Stimulated activated effector memory CD8-positive, alpha-beta T cell treated with anti-CD3 and anti-CD28 coated beads, Interleukin-12 subunit alpha, Interleukin-12 subunit beta, amount 100 ng/mL, for 72 hours (primary cell): ENCODE data around the gene IL20RB.
"Not testable (repeated sequence)": the region's sequence is repeated elsewhere in the genome, so short reads cannot be mapped to it uniquely, and the experiment has no call there.

Source experiments
- ATAC-seq: fragments of 150-1000 bp; cut with Tn5 transposase; 2 replicates; pipeline ENCODE4 v1.10.0; 2021
- DNase-seq, 2 donors: peaks; one replicate each; pipeline ENCODE4 v3.0.0; 2021 to 2022; ENCODE audit warnings: low spot score in 2 of 2
- H3K27ac Mint-ChIP-seq: one replicate; pipeline ENCODE4 v1.8.0; 2022; ENCODE audit warnings: mild to moderate bottlenecking, mixed read lengths
- H3K36me3 Mint-ChIP-seq: one replicate; pipeline ENCODE4 v1.8.0; 2022; ENCODE audit warnings: mild to moderate bottlenecking, mixed read lengths
- H3K4me1 Mint-ChIP-seq: one replicate; pipeline ENCODE4 v1.8.0; 2022; ENCODE audit warnings: mixed read lengths
- H3K4me3 Mint-ChIP-seq: one replicate; pipeline ENCODE4 v1.8.0; 2022; ENCODE audit warnings: mild to moderate bottlenecking, mixed read lengths
- H3K9me3 Mint-ChIP-seq: one replicate; pipeline ENCODE4 v1.8.0; 2022; ENCODE audit warnings: mixed read lengths

Gene IL20RB

GRCh38 chr3:136956971-136957370 lies 812 bp upstream of the IL20RB start:
- Mint-ChIP-seq H3K27ac (no peak overlapping the region), H3K36me3 (no peaks in the 10 kb centered on the region), H3K4me1 (peaks cover 26% of the 10 kb centered on the region)

GRCh38 chr3:136958939-136959338 lies 1.2 kb downstream of the IL20RB start:
- Mint-ChIP-seq H3K9me3 (no peaks in the 10 kb centered on the region), H3K27ac (peak overlapping the region; percentile 46), H3K36me3 (no peaks in the 10 kb centered on the region), H3K4me3 (no peak overlapping the region), H3K4me1 (peaks cover 26% of the 10 kb centered on the region)
- no peak for DNase-seq
- ATAC-seq, result no peak

More at GRCh38 chr3:136956971-136957370, 812 bp upstream of the IL20RB start:
- H3K4me3 Mint-ChIP-seq, result no peak overlapping the region
- no peaks in the 10 kb centered on the region for H3K9me3 Mint-ChIP-seq
- no peak for ATAC-seq
- no peak for DNase-seq

GRCh38 chr3:136959599-136959998 lies 1.8 kb downstream of the IL20RB start:
- peak; percentile 66 for ATAC-seq
- Mint-ChIP-seq H3K36me3 (no peaks in the 10 kb centered on the region), H3K4me1 (peaks cover 24% of the 10 kb centered on the region), H3K9me3 (no peaks in the 10 kb centered on the region), H3K4me3 (no peak overlapping the region), H3K27ac (peak overlapping the region; percentile 46)
- DNase-seq, result no peak

GRCh38 chr3:136960838-136961836 lies 3.4 kb downstream of the IL20RB start:
- Mint-ChIP-seq H3K36me3 (no peaks in the 10 kb centered on the region), H3K27ac (peak overlapping the region; percentile 1), H3K4me3 (no peak overlapping the region), H3K9me3 (no peaks in the 10 kb centered on the region), H3K4me1 (peaks cover 12% of the 10 kb centered on the region)
- DNase-seq, result no peak
- no peak for ATAC-seq

GRCh38 chr3:136962927-136963326 lies 5.1 kb downstream of the IL20RB start:
- Mint-ChIP-seq H3K9me3 (no peaks in the 10 kb centered on the region), H3K27ac (no peak overlapping the region)
- DNase-seq, result no peak

GRCh38 chr3:136969539-136969938 lies 11.8 kb downstream of the IL20RB start:
- not testable (repeated sequence) for H3K9me3 Mint-ChIP-seq, H3K27ac Mint-ChIP-seq, H3K4me3 Mint-ChIP-seq, DNase-seq, H3K4me1 Mint-ChIP-seq, ATAC-seq, H3K36me3 Mint-ChIP-seq

More at GRCh38 chr3:136962927-136963326, 5.1 kb downstream of the IL20RB start:
- peaks cover 12% of the 10 kb centered on the region for H3K4me1 Mint-ChIP-seq
- no peaks in the 10 kb centered on the region for H3K36me3 Mint-ChIP-seq
- ATAC-seq, result no peak
- H3K4me3 Mint-ChIP-seq, result no peak overlapping the region

- ATAC-seq (no peak), DNase-seq (no peak)
- H3K9me3 Mint-ChIP-seq, result peaks cover 13% of the 10 kb centered on the region
- H3K36me3 Mint-ChIP-seq, result no peaks in the 10 kb centered on the region
- H3K4me1 Mint-ChIP-seq, result no peaks in the 10 kb centered on the region
- H3K27ac Mint-ChIP-seq, result no peak overlapping the region
- H3K4me3 Mint-ChIP-seq, result no peak overlapping the region
Observed at GRCh38 chr3:136973352-136973751, 15.6 kb downstream of the IL20RB start.

GRCh38 chr3:136974670-136975069 lies 16.9 kb downstream of the IL20RB start:
- DNase-seq (no peak), ATAC-seq (no peak)
- H3K36me3 Mint-ChIP-seq, result no peaks in the 10 kb centered on the region
- no peaks in the 10 kb centered on the region for H3K4me1 Mint-ChIP-seq
- H3K4me3 Mint-ChIP-seq, result no peak overlapping the region
- H3K9me3 Mint-ChIP-seq, result peaks cover 13% of the 10 kb centered on the region
- no peak overlapping the region for H3K27ac Mint-ChIP-seq

- Mint-ChIP-seq H3K4me3 (no peak overlapping the region), H3K4me1 (peaks cover 5% of the 10 kb centered on the region), H3K36me3 (no peaks in the 10 kb centered on the region), H3K9me3 (peaks cover 8% of the 10 kb centered on the region), H3K27ac (no peak overlapping the region)
- ATAC-seq (no peak), DNase-seq (no peak)
Observed at GRCh38 chr3:136979204-136979603, 21.4 kb downstream of the IL20RB start.

- ATAC-seq, result no peak
- DNase-seq, result no peak
- no peaks in the 10 kb centered on the region for H3K36me3 Mint-ChIP-seq
- H3K27ac Mint-ChIP-seq, result no peak overlapping the region
- H3K4me3 Mint-ChIP-seq, result no peak overlapping the region
- H3K4me1 Mint-ChIP-seq, result peaks cover 5% of the 10 kb centered on the region
- H3K9me3 Mint-ChIP-seq, result peaks cover 4% of the 10 kb centered on the region
Observed at GRCh38 chr3:136979684-136980083, 21.9 kb downstream of the IL20RB start.

GRCh38 chr3:136982033-136982432 lies 24.2 kb downstream of the IL20RB start:
- Mint-ChIP-seq H3K27ac (no peak overlapping the region), H3K9me3 (no peaks in the 10 kb centered on the region), H3K4me1 (peaks cover 5% of the 10 kb centered on the region), H3K36me3 (no peaks in the 10 kb centered on the region), H3K4me3 (no peak overlapping the region)
- no peak for DNase-seq
- ATAC-seq, result no peak

- H3K4me3 Mint-ChIP-seq, result no peak overlapping the region
- no peak overlapping the region for H3K27ac Mint-ChIP-seq
- no peak for ATAC-seq
- H3K4me1 Mint-ChIP-seq, result peaks cover 5% of the 10 kb centered on the region
- H3K36me3 Mint-ChIP-seq, result no peaks in the 10 kb centered on the region
- DNase-seq, result no peak
- H3K9me3 Mint-ChIP-seq, result no peaks in the 10 kb centered on the region
Observed at GRCh38 chr3:136982520-136983138, 24.8 kb downstream of the IL20RB start.

- no peak overlapping the region for H3K27ac Mint-ChIP-seq
- DNase-seq, result no peak
- H3K4me3 Mint-ChIP-seq, result no peak overlapping the region
- no peaks in the 10 kb centered on the region for H3K36me3 Mint-ChIP-seq
- ATAC-seq, result no peak
- H3K9me3 Mint-ChIP-seq, result no peaks in the 10 kb centered on the region
- peaks cover 5% of the 10 kb centered on the region for H3K4me1 Mint-ChIP-seq
Observed at GRCh38 chr3:136984837-136985236, 27.1 kb downstream of the IL20RB start.

GRCh38 chr3:136987398-136987980 lies 29.7 kb downstream of the IL20RB start:
- not testable (repeated sequence) for ATAC-seq, H3K4me3 Mint-ChIP-seq, DNase-seq, H3K9me3 Mint-ChIP-seq, H3K4me1 Mint-ChIP-seq, H3K36me3 Mint-ChIP-seq, H3K27ac Mint-ChIP-seq

GRCh38 chr3:136988651-136989050 lies 30.9 kb downstream of the IL20RB start:
- ATAC-seq (no peak), DNase-seq (no peak)
- Mint-ChIP-seq H3K9me3 (no peaks in the 10 kb centered on the region), H3K36me3 (no peaks in the 10 kb centered on the region), H3K4me3 (no peak overlapping the region), H3K4me1 (no peaks in the 10 kb centered on the region), H3K27ac (no peak overlapping the region)
